Lung (tissue), 12 donors: ENCODE measurements around the gene LRTM1. TPM values are rescaled to one million over a fixed set of nuclear protein-coding genes. Genes with fewer than 3 reads are reported as not detected.

Experiments
- ATAC-seq: fragments of 200-7000 bp; cut with Tn5 transposase; one replicate; pipeline ENCODE4 v1.9.1; 2020; ENCODE audit warnings: moderate number of reproducible peaks; ENCODE audit not compliant: insufficient read depth, low FRiP score
- DNase-seq, 3 donors: peaks; one replicate each; pipeline ENCODE4 v3.0.0-alpha.2; 2013 to 2017
- H3K27ac ChIP-seq, 2 donors: one replicate each; pipeline ENCODE4 v1.5.1; 2013; ENCODE audit warnings: mild to moderate bottlenecking in 2 of 2, moderate library complexity in 2 of 2, control low read depth in 1 of 2, inconsistent platforms in 1 of 2, low read depth in 1 of 2, low read length in 1 of 2
- H3K27me3 ChIP-seq, 3 donors: one replicate each; pipeline ENCODE4 v1.5.1; 2013; ENCODE audit warnings: low read length in 2 of 3; ENCODE audit not compliant: control insufficient read depth in 3 of 3, insufficient read depth in 3 of 3
- H3K36me3 ChIP-seq, 4 donors: one replicate each; pipeline ENCODE4 v1.5.1; 2013; ENCODE audit warnings: low read length in 4 of 4, mild to moderate bottlenecking in 1 of 4, moderate library complexity in 1 of 4; ENCODE audit not compliant: control insufficient read depth in 4 of 4, insufficient read depth in 4 of 4
- H3K4me1 ChIP-seq, 5 donors: one replicate each; pipeline ENCODE4 v1.5.1; 2013; ENCODE audit warnings: low read length in 5 of 5, mild to moderate bottlenecking in 2 of 5, moderate library complexity in 1 of 5; ENCODE audit not compliant: control insufficient read depth in 5 of 5, insufficient read depth in 5 of 5
- H3K4me3 ChIP-seq: one replicate; pipeline ENCODE4 v1.5.1; 2013; ENCODE audit warnings: mild to moderate bottlenecking, control low read depth, moderate library complexity
- H3K9ac ChIP-seq, 2 donors: one replicate each; pipeline ENCODE4 v1.5.1; 2013; ENCODE audit warnings: low read length in 2 of 2, control low read depth in 1 of 2; ENCODE audit not compliant: insufficient read depth in 1 of 2
- H3K9me3 ChIP-seq, 4 donors: one replicate each; pipeline ENCODE4 v1.5.1; 2013; ENCODE audit warnings: low read length in 3 of 4, mild to moderate bottlenecking in 1 of 4, moderate library complexity in 1 of 4; ENCODE audit not compliant: control insufficient read depth in 4 of 4, insufficient read depth in 3 of 4
- WGBS, 2 donors: extraction: QIAGEN DNeasy Blood & Tissue Kit; methylation state at CpG; one replicate each; pipeline ENCODE4 v1.1.7; 2013; 5-methylcytosine and 5-hydroxymethylcytosine counted together
- polyA plus RNA-seq, 2 donors: library from polyadenylated mRNA; stranded (reverse); fragments of 200-250 nt; gene quantifications; one replicate each; pipeline ENCODE4 v1.2.1, GENCODE V29; 2013
- total RNA-seq, 2 donors: library from RNA; depleted of rRNA in 1 of 2; stranded (reverse); fragments of >200 nt in 1 of 2; gene quantifications; one replicate each; pipeline ENCODE4 v1.2.1, GENCODE V29; 2014 to 2021
- TF ChIP-seq, protein P1 (sequence below): IDR thresholded peaks from 2 replicates; pipeline ENCODE4 v1.5.1; 2012; ENCODE audit warnings: mild to moderate bottlenecking; ENCODE audit errors: control extremely low read depth, extremely low read depth
- donor health status: control.
- donor health status: control.
- donor health status: Bipolar disorder and iron deficiency.
- donor health status: healthy.
- donor health status: DM: yes; HTN: yes; CAD: no.

LRTM1 gene
- total and polyA plus RNA-seq, 4 donors: not detected

DNA sequence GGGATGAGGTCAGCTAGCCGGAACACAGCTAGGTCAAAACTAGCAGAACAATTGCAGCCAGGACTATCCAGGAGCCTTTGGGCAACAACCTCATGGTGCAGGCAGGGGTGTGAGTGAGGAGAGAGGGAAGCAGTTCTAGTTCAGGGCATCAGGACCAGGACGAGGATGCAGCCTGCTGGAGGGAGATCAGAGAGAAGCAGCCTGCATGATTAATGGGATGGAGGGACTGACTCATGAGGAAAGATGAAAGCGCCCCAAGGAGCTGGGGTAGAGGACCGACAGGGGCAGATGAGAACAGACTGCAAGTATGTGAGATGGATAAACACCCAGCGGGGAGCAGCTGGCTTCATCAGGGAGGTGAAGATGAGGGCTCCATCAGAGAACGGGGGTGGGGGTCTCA, 37.9 kb upstream of the LRTM1 start:
- no peak for ATAC-seq
- 73 to 75% methylated on average over 6 of the region's 6 CpGs for WGBS, 2 donors

DNA sequence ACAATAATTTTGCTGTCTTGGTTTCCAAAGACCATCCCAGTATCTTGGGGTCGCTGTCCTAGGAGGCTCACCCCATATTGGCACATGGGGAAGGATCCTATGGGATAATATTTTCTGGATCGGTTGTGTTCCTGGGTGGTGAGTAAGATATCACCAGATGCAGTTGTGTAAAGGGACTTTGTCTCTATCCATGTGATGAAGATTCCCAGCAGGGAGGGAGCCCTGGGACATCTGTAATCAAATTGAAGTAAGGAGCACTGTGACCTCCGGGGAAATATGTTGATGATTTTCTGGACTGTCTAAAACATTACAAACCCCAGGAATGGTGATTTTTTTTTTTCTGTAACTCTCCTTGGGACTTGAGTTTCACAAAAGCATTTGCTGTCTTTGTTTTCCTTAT, 36.2 kb upstream of the LRTM1 start:
- TF ChIP-seq, protein P1, sequence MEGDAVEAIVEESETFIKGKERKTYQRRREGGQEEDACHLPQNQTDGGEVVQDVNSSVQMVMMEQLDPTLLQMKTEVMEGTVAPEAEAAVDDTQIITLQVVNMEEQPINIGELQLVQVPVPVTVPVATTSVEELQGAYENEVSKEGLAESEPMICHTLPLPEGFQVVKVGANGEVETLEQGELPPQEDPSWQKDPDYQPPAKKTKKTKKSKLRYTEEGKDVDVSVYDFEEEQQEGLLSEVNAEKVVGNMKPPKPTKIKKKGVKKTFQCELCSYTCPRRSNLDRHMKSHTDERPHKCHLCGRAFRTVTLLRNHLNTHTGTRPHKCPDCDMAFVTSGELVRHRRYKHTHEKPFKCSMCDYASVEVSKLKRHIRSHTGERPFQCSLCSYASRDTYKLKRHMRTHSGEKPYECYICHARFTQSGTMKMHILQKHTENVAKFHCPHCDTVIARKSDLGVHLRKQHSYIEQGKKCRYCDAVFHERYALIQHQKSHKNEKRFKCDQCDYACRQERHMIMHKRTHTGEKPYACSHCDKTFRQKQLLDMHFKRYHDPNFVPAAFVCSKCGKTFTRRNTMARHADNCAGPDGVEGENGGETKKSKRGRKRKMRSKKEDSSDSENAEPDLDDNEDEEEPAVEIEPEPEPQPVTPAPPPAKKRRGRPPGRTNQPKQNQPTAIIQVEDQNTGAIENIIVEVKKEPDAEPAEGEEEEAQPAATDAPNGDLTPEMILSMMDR: no peak
- Histone ChIP-seq H3K9ac (no peak overlapping the region), H3K27ac (no peak overlapping the region), H3K4me3 (no peak overlapping the region), H3K9me3 (no peaks in the 10 kb centered on the region), H3K4me1 (peaks cover 0 to 6% (median 0%) of the 10 kb centered on the region in 5 donors), H3K36me3 (no peaks in the 10 kb centered on the region), H3K27me3 (no peaks in the 10 kb centered on the region)
- WGBS, 2 donors: 94 to 95% methylated on average over 3 of the region's 3 CpGs
- DNase-seq (no peak), ATAC-seq (no peak)

More for the DNA sequence above, 37.9 kb upstream of the LRTM1 start:
- TF ChIP-seq, protein P1: no peak
- Histone ChIP-seq H3K9ac (no peak overlapping the region), H3K27ac (no peak overlapping the region), H3K27me3 (no peaks in the 10 kb centered on the region), H3K36me3 (no peaks in the 10 kb centered on the region), H3K9me3 (no peaks in the 10 kb centered on the region), H3K4me1 (peaks cover 0 to 6% (median 0%) of the 10 kb centered on the region in 5 donors), H3K4me3 (no peak overlapping the region)
- no peak for DNase-seq

DNA sequence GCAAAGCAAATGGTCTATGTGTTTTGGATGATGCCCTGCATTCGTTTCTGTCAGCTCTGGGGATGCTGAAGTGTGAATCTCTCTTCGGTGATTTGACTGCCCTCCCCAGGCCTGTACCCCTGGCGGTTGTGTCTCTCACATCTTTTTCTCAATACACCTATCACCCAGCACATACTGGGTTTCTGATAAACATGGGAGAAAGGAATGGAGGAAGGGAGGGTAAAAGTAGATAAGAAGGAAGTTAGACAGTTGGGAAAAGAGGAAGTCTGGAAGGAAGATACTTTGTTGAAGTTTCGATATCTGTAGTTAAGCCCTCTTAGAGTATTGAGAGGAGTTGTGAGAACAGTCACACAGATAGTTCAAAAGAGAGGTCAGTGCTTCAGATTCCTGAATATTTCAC, 35.8 kb upstream of the LRTM1 start:
- Histone ChIP-seq H3K4me1 (peaks cover 0 to 6% (median 0%) of the 10 kb centered on the region in 5 donors), H3K9me3 (no peaks in the 10 kb centered on the region), H3K27me3 (no peaks in the 10 kb centered on the region), H3K4me3 (no peak overlapping the region), H3K9ac (no peak overlapping the region), H3K27ac (no peak overlapping the region), H3K36me3 (no peaks in the 10 kb centered on the region)
- no peak for ATAC-seq
- WGBS, 2 donors: 58 to 63% methylated on average over 4 of the region's 4 CpGs
- DNase-seq: no peak
- TF ChIP-seq, protein P1: no peak

DNA sequence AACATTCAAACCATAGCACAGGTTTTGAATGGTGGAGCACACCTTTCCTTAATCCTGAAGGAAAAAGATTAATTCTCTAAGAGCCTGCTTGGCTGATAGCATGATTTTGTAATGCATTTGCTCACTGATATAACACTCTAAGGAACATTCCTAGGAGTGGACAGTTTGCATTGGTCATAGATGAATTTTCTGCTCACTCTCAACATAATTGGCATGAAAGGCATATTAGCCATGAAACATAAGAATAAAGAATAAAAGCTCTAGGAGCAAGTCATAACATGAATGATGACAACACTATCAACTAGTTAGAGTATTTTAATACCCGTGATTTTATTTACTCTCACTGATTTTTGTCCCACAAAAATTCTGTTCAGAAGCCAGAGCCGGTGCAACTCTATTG, 34.3 kb upstream of the LRTM1 start:
- no peak for ATAC-seq
- 78 to 81% methylated on average over 2 of the region's 2 CpGs for WGBS, 2 donors
- TF ChIP-seq, protein P1: no peak

More for the DNA sequence above, 34.3 kb upstream of the LRTM1 start:
- Histone ChIP-seq H3K36me3 (no peaks in the 10 kb centered on the region), H3K27me3 (no peaks in the 10 kb centered on the region), H3K4me1 (peaks cover 0 to 3% (median 0%) of the 10 kb centered on the region in 5 donors), H3K4me3 (no peak overlapping the region), H3K9ac (no peak overlapping the region), H3K27ac (no peak overlapping the region), H3K9me3 (no peaks in the 10 kb centered on the region)
- no peak for DNase-seq
